Activated CD4-positive, alpha-beta T cell treated with anti-CD3 and anti-CD28 coated beads, Interleukin-2, amount 50 U/mL, for 24 hours (primary cell): ENCODE data around the gene SBK1.
"Not testable (repeated sequence)": the region's sequence is repeated elsewhere in the genome, so short reads cannot be mapped to it uniquely, and the experiment has no call there.

Source experiments
- DNase-seq, 2 donors: peaks; one replicate each; pipeline ENCODE4 v3.0.0-alpha.2; 2020; ENCODE audit warnings: low read depth in 1 of 2, low spot score in 1 of 2

Gene SBK1

GRCh38 chr16:28330232-28330631 lies 37.9 kb downstream of the SBK1 start:
- not testable (repeated sequence) for DNase-seq

GRCh38 chr16:28330981-28331380 lies 38.7 kb downstream of the SBK1 start:
- not testable (repeated sequence) for DNase-seq

GRCh38 chr16:28332632-28333031 lies 40.3 kb downstream of the SBK1 start:
- not testable (repeated sequence) for DNase-seq

GRCh38 chr16:28335678-28336077 lies 43.4 kb downstream of the SBK1 start:
- not testable (repeated sequence) for DNase-seq

GRCh38 chr16:28336940-28337710 lies 44.8 kb downstream of the SBK1 start:
- not testable (repeated sequence) for DNase-seq

- not testable (repeated sequence) for DNase-seq
These were observed 45.9 kb downstream of the SBK1 start for GRCh38 chr16:28338230-28338629.

GRCh38 chr16:28362600-28362999 lies 70.3 kb downstream of the SBK1 start:
- DNase-seq, result not testable (repeated sequence)

GRCh38 chr16:28363408-28363807 lies 71.1 kb downstream of the SBK1 start, which contains the start of gene NPIPB6:
Gene NPIPB6 (minus strand): TSS chr16:28363508. CDS start chr16:28362822, 686 bp downstream.
- not testable (repeated sequence) for DNase-seq

- DNase-seq, result not testable (repeated sequence)
These were observed 72.2 kb downstream of the SBK1 start for GRCh38 chr16:28364268-28365173.

GRCh38 chr16:28367926-28368325 lies 75.6 kb downstream of the SBK1 start:
- not testable (repeated sequence) for DNase-seq
